DOHH2 (cell line): ENCODE measurements around the gene MRPL53.

ENCODE experiments used
- CTCF ChIP-seq: fragments of 200-600 bp; sonication (generic); IDR thresholded peaks from one replicate; pipeline ENCODE4 v1.5.1; 2014; ENCODE audit warnings: antibody characterized with exemption, mild to moderate bottlenecking, low read depth, low read length; ENCODE audit not compliant: poor library complexity, severe bottlenecking
- EZH2phosphoT487 ChIP-seq: fragments of 200-600 bp; sonication (generic); IDR thresholded peaks from 2 replicates; pipeline ENCODE4 v1.6.1; 2017; ENCODE audit warnings: borderline replicate concordance, mild to moderate bottlenecking, antibody characterized with exemption, low read length, moderate library complexity, mixed read lengths

GRCh38 chr2:74514368-74515270, 42.1 kb upstream of the MRPL53 start, which contains the start of gene TLX2:
- TF ChIP-seq CTCF = no peak
- TF ChIP-seq EZH2phosphoT487 = peak; percentile 89
